ENCODE data around the gene CFLAR.
"Not testable (repeated sequence)": the region's sequence is repeated elsewhere in the genome, so short reads cannot be mapped to it uniquely, and the experiment has no call there.

The CFLAR gene

DNA sequence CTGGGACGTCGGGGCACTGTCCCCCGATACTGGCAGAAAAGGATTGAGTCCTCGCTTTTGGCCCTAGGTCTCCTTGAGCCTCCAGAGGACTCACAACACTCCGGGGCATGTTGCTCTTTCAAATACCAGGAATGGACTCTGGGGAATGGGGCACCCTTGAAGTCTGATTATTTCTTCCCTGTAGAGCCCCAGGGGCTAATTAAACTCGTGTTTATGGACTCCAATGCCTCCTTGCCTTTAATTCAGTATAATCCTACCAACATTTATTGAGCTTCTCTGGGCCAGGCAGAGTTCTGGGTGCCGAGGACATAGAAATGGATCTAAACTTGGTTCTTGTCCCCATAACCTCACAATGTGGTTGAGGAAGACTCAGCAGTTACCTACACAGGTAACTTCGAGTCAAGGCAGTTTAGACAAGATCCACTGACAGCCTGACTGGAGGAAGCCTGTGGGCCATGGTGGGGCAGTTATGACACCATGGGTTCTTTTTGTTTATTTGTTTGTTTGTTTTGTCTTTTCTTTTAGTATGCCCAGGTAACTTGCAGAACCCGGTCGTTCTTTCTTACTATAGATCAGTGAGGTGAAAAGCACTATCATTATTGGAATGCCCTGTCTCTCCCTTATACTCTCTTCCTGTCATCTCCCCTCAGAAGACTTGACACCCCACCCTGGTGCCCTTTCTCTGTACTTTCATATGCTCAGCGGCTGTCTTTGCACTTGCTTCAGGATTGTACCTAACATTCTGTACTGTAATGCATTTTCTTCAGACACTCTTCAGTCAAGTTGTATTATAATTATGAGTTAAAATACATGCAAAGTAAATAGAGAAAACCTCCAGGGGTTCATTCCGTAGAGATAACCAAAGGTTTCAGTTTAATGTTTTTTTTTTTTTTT lies 3.2 kb downstream of the CFLAR start:
- no peak for DNase-seq (ENCODE audit: low read depth in 2 of 2)

DNA sequence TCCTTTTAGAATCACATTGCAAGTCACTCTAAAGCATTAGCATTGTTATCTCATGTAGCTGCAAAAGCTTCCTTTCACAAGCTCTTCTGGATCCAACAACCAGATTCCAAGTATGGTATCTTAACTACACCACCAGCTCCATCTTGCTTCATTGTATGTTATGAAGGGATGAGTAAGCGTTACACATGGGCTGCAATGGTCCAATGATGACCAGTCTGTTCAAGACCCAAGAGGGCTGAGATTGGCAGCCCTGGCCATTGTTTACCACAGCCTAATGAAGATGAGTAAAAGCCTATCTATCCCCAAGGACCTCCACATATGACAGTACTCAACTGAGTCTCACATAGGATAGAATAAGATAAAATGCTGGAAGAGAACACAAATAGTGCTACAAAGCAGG lies 6.3 kb downstream of the CFLAR start:
- DNase-seq (ENCODE audit: low read depth in 2 of 2) = no peak

DNA sequence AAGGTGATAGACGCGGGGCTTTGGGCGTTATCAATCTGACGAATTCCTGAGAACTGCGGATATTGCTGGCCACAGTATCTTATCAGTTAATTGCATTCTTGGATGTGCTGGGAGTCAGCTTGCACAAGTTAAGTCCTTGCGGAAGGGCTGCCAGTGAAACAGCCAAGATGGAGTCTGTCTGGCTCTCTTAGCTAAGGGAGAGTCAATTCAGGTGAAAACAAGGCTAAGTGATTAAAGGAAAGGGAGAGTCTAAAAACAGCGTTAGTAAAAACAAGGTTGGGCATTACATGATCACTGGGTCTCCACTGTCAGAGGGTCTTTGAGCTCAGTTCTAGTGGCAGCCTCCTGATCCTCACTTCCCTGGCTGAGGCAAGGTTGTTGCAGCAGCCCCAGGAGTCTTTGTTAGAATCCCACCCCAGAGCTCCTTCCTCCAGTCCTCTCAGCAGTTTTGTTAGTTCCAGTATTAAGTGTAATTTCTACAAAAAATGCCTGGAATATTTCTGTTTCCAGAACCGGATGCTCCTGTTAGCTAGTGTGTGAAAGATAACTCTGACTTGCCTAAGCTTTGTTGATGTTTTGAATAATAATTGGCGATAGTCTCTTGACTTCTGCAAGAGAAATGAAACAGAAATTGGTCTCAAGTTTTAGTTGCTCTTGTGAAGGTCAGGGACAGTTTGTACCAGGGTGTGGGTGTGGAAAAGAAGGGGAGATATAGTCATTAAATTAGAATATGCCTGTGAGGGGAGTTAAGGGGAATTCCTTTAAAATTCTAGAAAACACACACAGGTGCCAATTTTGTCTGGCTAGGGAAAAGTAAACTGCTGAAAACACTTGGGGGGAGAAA lies 10.6 kb downstream of the CFLAR start:
- no peak for DNase-seq (ENCODE audit: low read depth in 2 of 2)

DNA sequence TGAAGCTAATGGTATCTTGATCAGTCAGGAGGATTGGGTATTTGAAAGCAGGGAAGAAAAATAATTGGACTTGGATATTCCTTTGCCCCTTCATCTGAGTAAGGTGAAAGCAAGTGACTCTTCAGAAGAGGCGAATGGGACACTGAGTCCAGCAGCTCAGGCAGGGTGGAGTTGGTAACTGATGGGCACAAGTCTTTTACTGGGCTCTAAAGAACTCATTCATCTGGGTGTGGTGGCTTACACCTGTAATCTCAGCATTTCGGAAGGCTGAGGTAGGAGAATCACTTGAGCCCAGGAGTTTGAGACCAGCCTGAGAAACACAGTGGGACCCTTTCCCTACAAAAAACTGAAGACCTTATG lies 11.2 kb downstream of the CFLAR start:
- DNase-seq (ENCODE audit: low read depth in 2 of 2) = no peak

DNA sequence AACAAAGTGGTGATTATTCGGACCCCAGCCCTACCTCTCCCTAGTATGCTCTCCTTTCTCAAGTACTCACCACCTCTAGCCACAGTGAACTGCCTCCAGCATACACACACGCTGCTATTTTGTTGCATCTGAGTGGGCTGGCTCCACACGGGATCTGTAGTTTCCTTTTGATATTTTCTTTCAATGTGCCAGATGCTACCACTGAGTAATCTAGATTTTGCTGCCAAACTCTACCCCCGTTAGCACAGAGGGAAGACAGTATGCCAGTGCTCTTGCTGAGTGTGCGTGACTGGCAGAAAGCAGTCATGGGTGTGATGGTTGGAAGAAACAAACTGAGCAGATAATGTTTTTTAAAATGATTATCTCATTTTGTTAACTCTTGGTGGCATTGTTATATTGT lies 11.6 kb downstream of the CFLAR start:
- no peak for DNase-seq (ENCODE audit: low read depth in 2 of 2)

DNA sequence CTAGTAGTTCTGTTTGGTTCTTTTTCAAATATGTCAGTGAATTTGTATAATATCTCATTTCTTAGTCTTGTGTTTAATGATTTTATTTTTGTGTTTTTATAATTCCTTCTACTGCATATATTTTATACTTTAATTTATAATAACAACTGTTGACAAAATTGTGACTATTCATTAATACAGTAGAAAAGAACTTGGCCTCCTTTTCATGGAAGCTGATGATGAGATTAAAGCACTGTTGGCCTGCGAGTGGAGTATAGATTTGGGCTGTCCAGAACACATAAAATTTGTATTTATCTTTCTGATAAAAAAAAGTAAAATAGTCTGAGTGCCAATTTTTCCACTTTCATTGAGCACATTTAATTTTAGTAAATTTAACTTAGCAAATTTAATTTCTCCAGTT lies 12.1 kb downstream of the CFLAR start:
- DNase-seq (ENCODE audit: low read depth in 2 of 2) = no peak

- no peak for DNase-seq (ENCODE audit: low read depth in 2 of 2)
Observed at GRCh38 chr2:201128933-201129505, 13.1 kb downstream of the CFLAR start.

- DNase-seq (ENCODE audit: low read depth in 2 of 2) = no peak
Observed at GRCh38 chr2:201130524-201131186, 14.7 kb downstream of the CFLAR start.

DNA sequence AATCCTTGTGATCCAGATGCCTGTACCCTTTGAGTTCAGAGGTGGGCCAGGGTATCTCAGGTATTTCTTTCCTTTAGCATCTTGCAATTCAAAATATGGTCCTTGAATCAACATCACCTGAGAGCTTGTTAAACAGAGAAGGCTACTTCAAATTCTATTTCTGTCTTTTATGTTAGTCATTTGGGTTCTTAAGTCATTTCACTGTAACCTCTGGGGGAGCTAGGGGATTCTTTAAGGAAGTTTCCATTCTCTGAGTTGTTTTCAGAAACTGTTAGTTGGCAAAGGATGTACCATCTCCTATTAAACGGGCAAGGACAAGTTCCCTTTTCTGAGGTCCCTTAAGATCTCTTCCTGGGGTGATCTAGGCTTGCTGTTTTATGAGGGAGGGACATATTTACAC lies 16.6 kb downstream of the CFLAR start:
- DNase-seq (ENCODE audit: low read depth in 2 of 2) = no peak

DNA sequence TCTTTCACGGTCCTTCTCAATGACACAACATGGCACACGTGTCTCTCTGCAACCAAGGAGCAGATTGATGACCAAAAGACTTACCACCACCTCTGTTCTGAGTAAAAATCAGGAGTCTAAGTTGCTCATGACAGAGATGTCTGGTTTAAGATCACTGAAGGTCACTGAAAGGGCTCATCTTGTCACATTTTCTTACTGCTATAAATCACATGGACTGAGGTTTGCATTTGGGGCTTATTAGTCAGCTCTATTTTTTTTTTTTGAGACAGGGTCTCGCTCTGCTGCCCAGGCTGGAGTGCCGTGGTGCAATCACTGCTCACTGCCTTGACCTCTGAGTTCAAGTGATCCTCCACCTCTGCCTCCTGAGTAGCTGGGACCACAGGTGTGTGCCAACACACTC lies 19.4 kb downstream of the CFLAR start:
- no peak for DNase-seq (ENCODE audit: low read depth in 2 of 2)

- no peak for DNase-seq (ENCODE audit: low read depth in 2 of 2)
Observed at GRCh38 chr2:201136889-201137321, 20.9 kb downstream of the CFLAR start.

DNA sequence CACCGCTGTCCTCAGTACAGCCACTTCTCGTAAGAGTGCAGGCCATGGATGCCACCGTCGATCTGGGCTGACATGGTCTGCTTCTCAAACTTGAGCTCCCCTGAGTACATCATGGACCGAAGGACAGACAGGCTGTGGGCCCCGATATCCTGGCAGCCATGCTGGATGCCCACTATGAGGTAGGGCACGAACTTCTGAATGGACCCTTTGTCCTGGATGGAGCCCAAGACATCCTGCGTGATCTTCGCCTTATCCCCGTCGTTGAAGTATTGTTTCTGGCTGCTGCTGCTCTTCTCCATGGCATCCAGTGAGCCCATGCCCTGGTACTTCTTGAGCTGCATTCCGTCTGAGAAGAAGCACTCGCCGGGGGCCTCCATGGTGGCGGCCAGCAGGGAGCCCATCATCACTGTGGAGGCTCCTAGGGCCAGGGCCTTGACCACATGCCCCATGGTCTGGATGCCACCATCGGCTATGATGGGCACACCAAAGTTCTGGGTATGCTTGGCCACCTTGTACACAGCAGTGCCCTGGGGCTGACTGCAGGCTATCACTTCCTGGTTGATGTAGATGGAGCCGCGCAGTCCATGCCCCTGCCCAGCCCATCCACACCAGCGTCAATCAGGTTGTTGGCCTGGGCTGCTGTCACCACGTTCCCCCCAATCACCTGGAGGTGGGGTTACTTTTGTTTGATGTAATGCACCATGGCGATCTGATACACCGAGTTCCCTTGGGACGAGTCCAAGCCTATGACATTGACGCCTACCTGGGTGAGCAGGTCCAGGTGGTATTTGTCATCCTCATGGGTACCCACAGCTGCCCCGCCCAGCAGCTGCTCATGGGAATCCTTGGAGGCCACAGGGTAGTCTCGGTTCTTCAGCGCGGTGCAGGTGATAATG lies 21.8 kb downstream of the CFLAR start:
- DNase-seq (ENCODE audit: low read depth in 2 of 2) = no peak

DNA sequence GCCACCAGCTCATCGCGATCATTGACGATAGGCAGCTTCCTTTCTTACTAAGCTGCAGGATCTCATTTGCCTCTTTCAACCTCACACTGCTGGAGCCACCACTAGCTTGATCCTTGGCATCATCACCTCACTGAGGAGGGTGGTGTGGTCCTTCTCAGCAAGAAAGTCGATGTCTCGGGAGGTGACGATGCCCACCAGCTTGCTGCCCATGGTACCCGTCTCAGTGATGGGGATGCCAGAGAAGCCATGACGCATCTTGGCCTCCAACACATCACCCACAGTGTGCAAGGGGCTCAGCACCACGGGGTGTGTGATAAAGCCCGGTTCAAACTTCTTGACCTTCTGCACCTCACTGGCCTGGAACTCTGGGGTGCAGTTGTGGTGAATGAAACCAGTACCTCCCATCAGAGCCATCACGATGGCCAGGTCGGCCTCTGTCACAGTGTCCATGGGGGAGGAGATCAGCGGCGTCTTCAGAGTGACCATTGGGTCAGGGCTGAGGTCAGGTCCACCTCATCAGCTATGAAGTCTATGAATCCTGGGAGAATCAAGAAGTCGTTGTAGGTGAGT lies 22.5 kb downstream of the CFLAR start:
- DNase-seq (ENCODE audit: low read depth in 2 of 2) = no peak

- not testable (repeated sequence) for DNase-seq (ENCODE audit: low read depth in 2 of 2)
Observed at GRCh38 chr2:201138986-201139781, 23.2 kb downstream of the CFLAR start.

DNA sequence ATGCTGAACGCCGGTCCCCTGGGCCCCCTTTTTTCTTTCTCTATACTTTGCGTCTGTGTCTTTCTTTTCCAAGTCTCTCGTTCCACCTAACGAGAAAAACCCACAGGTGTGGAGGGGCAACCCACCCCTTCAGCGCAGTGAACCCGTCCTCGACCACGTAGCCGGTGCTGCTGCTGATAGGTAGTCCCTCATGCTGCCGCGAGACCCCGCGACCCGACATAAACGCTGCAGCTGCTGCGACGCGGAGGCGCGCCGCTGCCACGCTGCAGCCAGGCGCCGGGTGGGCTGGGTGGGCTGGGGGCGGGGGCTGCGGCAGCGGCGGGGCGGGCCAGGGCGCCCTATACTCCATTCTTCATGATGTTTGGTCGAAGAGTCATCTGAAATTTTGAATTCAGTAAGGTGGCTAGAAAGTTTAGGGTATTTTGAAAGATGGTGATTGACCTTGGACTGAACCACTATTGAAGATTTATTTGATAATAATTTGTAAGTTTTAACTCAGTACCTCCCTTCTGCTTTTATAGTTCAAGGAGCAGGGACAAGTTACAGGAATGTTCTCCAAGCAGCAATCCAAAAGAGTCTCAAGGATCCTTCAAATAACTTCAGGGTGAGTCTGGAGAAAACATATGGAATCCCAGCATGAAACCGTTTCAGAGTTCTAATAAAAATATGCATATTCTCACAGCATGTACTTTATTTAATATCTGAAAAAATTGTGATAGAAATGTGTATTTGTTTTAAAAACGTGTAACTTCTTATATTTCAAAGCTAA lies 24.1 kb downstream of the CFLAR start:
- DNase-seq (ENCODE audit: low read depth in 2 of 2) = no peak

DNA sequence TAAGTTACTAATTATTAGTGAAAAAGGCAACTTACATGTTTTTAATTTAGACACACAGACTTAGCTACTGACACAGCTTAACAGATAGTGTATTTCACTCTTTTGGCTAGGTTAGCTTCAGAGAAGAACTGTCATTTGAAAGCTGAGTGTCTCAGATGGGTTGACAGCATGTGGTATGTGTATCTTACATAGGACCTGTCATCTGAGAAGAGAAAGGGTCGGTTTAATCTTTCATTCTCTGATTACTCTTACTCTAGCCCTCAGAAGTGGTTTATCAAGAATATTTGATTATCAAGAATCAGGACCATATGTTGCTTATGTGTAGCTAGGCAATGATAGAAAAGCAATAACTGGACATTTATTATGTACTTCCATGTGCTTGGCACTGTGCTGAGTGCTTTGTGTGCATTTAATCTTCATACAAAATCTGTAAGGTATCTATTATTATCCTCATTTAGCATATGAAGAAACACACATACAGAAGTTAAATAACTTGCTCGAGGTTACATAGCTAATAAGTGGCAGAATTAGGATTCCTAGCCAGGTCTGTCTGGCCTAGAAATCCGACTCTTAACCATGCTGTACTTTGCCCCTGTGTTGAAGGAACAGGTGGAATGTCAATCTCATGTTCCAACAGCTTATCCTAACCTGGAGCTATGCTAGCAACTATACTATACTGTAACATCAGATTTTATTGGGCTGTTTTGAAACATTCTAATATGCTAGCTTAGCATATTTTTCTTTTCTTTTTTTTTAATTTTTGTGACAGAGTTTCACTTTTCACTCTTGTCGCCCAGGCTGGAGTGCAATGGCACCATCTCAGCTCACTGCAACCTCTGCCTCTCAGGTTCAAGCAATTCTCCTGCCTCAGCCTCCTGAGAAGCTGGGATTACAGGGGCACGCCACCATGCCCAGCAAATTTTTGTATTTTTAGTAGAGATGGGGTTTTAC lies 28.4 kb downstream of the CFLAR start:
- DNase-seq (ENCODE audit: low read depth in 2 of 2) = no peak

- no peak for DNase-seq (ENCODE audit: low read depth in 2 of 2)
Observed at GRCh38 chr2:201148434-201148990, 32.5 kb downstream of the CFLAR start.
